ENCODE results near the gene BORCS5.

- no peak for TF ChIP-seq POU6F1 (CRISPR knock-in tag; IDR thresholded peaks at IDR 0.05; ENCODE audit: borderline replicate concordance, low read depth)
- TF ChIP-seq, protein P1, sequence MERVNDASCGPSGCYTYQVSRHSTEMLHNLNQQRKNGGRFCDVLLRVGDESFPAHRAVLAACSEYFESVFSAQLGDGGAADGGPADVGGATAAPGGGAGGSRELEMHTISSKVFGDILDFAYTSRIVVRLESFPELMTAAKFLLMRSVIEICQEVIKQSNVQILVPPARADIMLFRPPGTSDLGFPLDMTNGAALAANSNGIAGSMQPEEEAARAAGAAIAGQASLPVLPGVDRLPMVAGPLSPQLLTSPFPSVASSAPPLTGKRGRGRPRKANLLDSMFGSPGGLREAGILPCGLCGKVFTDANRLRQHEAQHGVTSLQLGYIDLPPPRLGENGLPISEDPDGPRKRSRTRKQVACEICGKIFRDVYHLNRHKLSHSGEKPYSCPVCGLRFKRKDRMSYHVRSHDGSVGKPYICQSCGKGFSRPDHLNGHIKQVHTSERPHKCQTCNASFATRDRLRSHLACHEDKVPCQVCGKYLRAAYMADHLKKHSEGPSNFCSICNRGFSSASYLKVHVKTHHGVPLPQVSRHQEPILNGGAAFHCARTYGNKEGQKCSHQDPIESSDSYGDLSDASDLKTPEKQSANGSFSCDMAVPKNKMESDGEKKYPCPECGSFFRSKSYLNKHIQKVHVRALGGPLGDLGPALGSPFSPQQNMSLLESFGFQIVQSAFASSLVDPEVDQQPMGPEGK (CRISPR knock-in tag; IDR thresholded peaks at IDR 0.05; ENCODE audit: borderline replicate concordance) = no peak
- no peak for TF ChIP-seq PPARA (CRISPR knock-in tag; IDR thresholded peaks at IDR 0.05; ENCODE audit: borderline replicate concordance)
- no peak for TF ChIP-seq TOX (CRISPR knock-in tag; IDR thresholded peaks at IDR 0.05; ENCODE audit: borderline replicate concordance)
- no peak for TF ChIP-seq ESRRG (CRISPR knock-in tag; IDR thresholded peaks at IDR 0.05)
- TF ChIP-seq ZFP30 (CRISPR knock-in tag; IDR thresholded peaks at IDR 0.05) = no peak
- no peak for TF ChIP-seq ISL1 (CRISPR knock-in tag; IDR thresholded peaks at IDR 0.05)
- TF ChIP-seq RARB (CRISPR knock-in tag; IDR thresholded peaks at IDR 0.05) = no peak
- no peak for TF ChIP-seq GLIS3 (CRISPR knock-in tag; IDR thresholded peaks at IDR 0.05)
Measured at GRCh38 chr12:12474471-12474928, 117.6 kb downstream of the BORCS5 start.

Measured in SK-N-SH treated with all-trans-retinoic acid at 6 μM for 48 hours (cell line).